Cardiac muscle cell (in vitro differentiated cells and primary cell): ENCODE measurements around the gene BABAM1. TPM values are rescaled to one million over a fixed set of nuclear protein-coding genes. Genes with fewer than 3 reads are reported as not detected.

Experiments
- DNase-seq, 2 donors: peaks; one replicate each; pipeline versions ENCODE4 v3.0.0 to v3.0.0-alpha.2; 2010 to 2017; ENCODE audit warnings: low read depth in 1 of 2, low spot score in 1 of 2
- H3K27ac ChIP-seq: fragments of 200-600 bp; sonication (generic); 2 replicates; pipeline ENCODE4 v1.5.1; 2016
- H3K27me3 ChIP-seq: fragments of 200-600 bp; sonication (generic); 2 replicates; pipeline ENCODE4 v1.6.0; 2016; ENCODE audit warnings: control low read depth
- H3K36me3 ChIP-seq: fragments of 200-600 bp; sonication (generic); 2 replicates; pipeline ENCODE4 v1.5.1; 2016; ENCODE audit warnings: control low read depth
- H3K4me1 ChIP-seq: fragments of 200-600 bp; sonication (generic); 2 replicates; pipeline ENCODE4 v1.8.1; 2017; ENCODE audit warnings: low read depth, mild to moderate bottlenecking, mixed run types
- H3K4me3 ChIP-seq: fragments of 200-600 bp; sonication (generic); 2 replicates; pipeline ENCODE4 v1.5.1; 2016; ENCODE audit warnings: mild to moderate bottlenecking
- H3K9me3 ChIP-seq: fragments of 200-600 bp; sonication (generic); 2 replicates; pipeline ENCODE4 v1.5.1; 2017; ENCODE audit warnings: low read depth, mild to moderate bottlenecking, control low read depth
- CTCF ChIP-seq: IDR thresholded peaks from 2 replicates; pipeline ENCODE4 v1.5.1; 2012; ENCODE audit warnings: low read depth, mild to moderate bottlenecking, low read length
- polyA plus RNA-seq: library from polyadenylated mRNA; unstranded; fragments of >200 nt; fragmentation: Nextera tagmentation; extraction: Ambion mirVana; gene quantifications from 2 replicates; pipeline ENCODE4 v1.2.1, GENCODE V29; 2016
- total RNA-seq: library from RNA; depleted of rRNA; stranded (reverse); fragments of >200 nt; gene quantifications from 2 replicates; pipeline ENCODE4 v1.2.3, GENCODE V29; 2016

Gene BABAM1
- total and polyA plus RNA-seq, 2 experiments from 2014 or later, result 136 to 141 TPM

GRCh38 chr19:17255150-17255621, 12.1 kb upstream of the BABAM1 start:
- H3K27me3 ChIP-seq, result no peaks in the 10 kb centered on the region
- DNase-seq, result peak in 1 of 2 donors; percentile 60
- H3K27ac ChIP-seq, result no peak overlapping the region
- no peaks in the 10 kb centered on the region for H3K9me3 ChIP-seq
- H3K4me1 ChIP-seq, result no peaks in the 10 kb centered on the region
- H3K4me3 ChIP-seq, result no peak overlapping the region
- TF ChIP-seq CTCF, result no peak
- no peaks in the 10 kb centered on the region for H3K36me3 ChIP-seq

- no peaks in the 10 kb centered on the region for H3K36me3 ChIP-seq
- no peaks in the 10 kb centered on the region for H3K4me1 ChIP-seq
- H3K4me3 ChIP-seq, result no peak overlapping the region
- no peaks in the 10 kb centered on the region for H3K9me3 ChIP-seq
- no peaks in the 10 kb centered on the region for H3K27me3 ChIP-seq
- no peak for TF ChIP-seq CTCF
- no peak overlapping the region for H3K27ac ChIP-seq
- no peak for DNase-seq
Measured at GRCh38 chr19:17256130-17256529, 11.1 kb upstream of the BABAM1 start.

GRCh38 chr19:17259118-17259780, 8.0 kb upstream of the BABAM1 start:
- Histone ChIP-seq H3K27ac (no peak overlapping the region), H3K4me1 (no peaks in the 10 kb centered on the region), H3K27me3 (no peaks in the 10 kb centered on the region), H3K4me3 (no peak overlapping the region), H3K9me3 (no peaks in the 10 kb centered on the region), H3K36me3 (no peaks in the 10 kb centered on the region)
- DNase-seq, result peak in 1 of 2 donors; percentile 36
- TF ChIP-seq CTCF, result no peak

GRCh38 chr19:17259934-17260333, 7.3 kb upstream of the BABAM1 start:
- no peak for DNase-seq
- Histone ChIP-seq H3K4me1 (no peaks in the 10 kb centered on the region), H3K27me3 (no peaks in the 10 kb centered on the region), H3K36me3 (no peaks in the 10 kb centered on the region), H3K4me3 (no peak overlapping the region), H3K9me3 (no peaks in the 10 kb centered on the region), H3K27ac (no peak overlapping the region)
- no peak for TF ChIP-seq CTCF

GRCh38 chr19:17260842-17261325, 6.4 kb upstream of the BABAM1 start:
- H3K36me3 ChIP-seq, result no peaks in the 10 kb centered on the region
- peak; percentile 88 for TF ChIP-seq CTCF
- H3K27me3 ChIP-seq, result no peaks in the 10 kb centered on the region
- no peaks in the 10 kb centered on the region for H3K9me3 ChIP-seq
- H3K4me3 ChIP-seq, result no peak overlapping the region
- peak; percentile 82 for DNase-seq
- no peaks in the 10 kb centered on the region for H3K4me1 ChIP-seq
- H3K27ac ChIP-seq, result no peak overlapping the region
